Loucy (cell line): ENCODE results near the gene ZNF254.

Experiments
- H2AFZ ChIP-seq: fragments of 200-600 bp; sonication (generic); 2 replicates; pipeline ENCODE4 v1.6.0; 2016; ENCODE audit warnings: antibody characterized with exemption, mild to moderate bottlenecking, low read length, moderate library complexity
- H3F3A ChIP-seq: fragments of 200-600 bp; 2 replicates; pipeline ENCODE4 v1.6.0; 2016; ENCODE audit warnings: antibody characterized with exemption, low read depth, mild to moderate bottlenecking
- H3K27me3 ChIP-seq: fragments of 200-600 bp; sonication (generic); 2 replicates; pipeline ENCODE4 v1.6.1; 2014; ENCODE audit warnings: low read length, mild to moderate bottlenecking; ENCODE audit not compliant: insufficient read depth, poor library complexity, severe bottlenecking
- H3K36me3 ChIP-seq: fragments of 200-600 bp; sonication (generic); 2 replicates; pipeline ENCODE4 v1.6.1; 2016; ENCODE audit warnings: low read length; ENCODE audit not compliant: insufficient read depth
- H3K4me1 ChIP-seq: fragments of 200-600 bp; sonication (generic); 2 replicates; pipeline ENCODE4 v1.5.1; 2014; ENCODE audit warnings: low read length, mild to moderate bottlenecking; ENCODE audit not compliant: insufficient read depth, poor library complexity, severe bottlenecking
- H3K4me2 ChIP-seq: fragments of 200-600 bp; sonication (generic); 2 replicates; pipeline ENCODE4 v1.6.0; 2014; ENCODE audit warnings: antibody characterized with exemption, low read length, low read depth, mild to moderate bottlenecking; ENCODE audit not compliant: poor library complexity, severe bottlenecking
- H3K4me3 ChIP-seq: fragments of 200-600 bp; sonication (generic); 2 replicates; pipeline ENCODE4 v1.5.1; 2014; ENCODE audit warnings: low read length, mild to moderate bottlenecking, mixed read lengths; ENCODE audit not compliant: poor library complexity, severe bottlenecking
- H3K79me2 ChIP-seq: fragments of 200-600 bp; sonication (generic); 2 replicates; pipeline ENCODE4 v1.6.1; 2014; ENCODE audit warnings: low read length; ENCODE audit not compliant: insufficient read depth
- H3K9ac ChIP-seq: fragments of 200-600 bp; sonication (generic); 2 replicates; pipeline ENCODE4 v1.6.0; 2014; ENCODE audit warnings: mild to moderate bottlenecking, low read depth, low read length, moderate library complexity; ENCODE audit not compliant: poor library complexity, severe bottlenecking
- H3K9me2 ChIP-seq: fragments of 200-600 bp; sonication (generic); replicated peaks from 2 replicates; pipeline ENCODE4 v1.6.1; 2016; ENCODE audit warnings: low read depth, low read length, mixed read lengths
- H3K9me3 ChIP-seq: fragments of 200-600 bp; sonication (generic); 2 replicates; pipeline ENCODE4 v1.6.1; 2014; ENCODE audit warnings: mild to moderate bottlenecking, antibody characterized with exemption, low read length, low read depth; ENCODE audit not compliant: insufficient read depth
- H4K20me1 ChIP-seq: fragments of 200-600 bp; sonication (generic); 2 replicates; pipeline ENCODE4 v1.6.0; 2014; ENCODE audit warnings: antibody characterized with exemption, low read length, mild to moderate bottlenecking; ENCODE audit not compliant: insufficient read depth, poor library complexity, severe bottlenecking
- EZH2phosphoT487 ChIP-seq: fragments of 200-600 bp; IDR thresholded peaks from 2 replicates; pipeline ENCODE4 v1.6.1; 2018; ENCODE audit warnings: antibody characterized with exemption, mild to moderate bottlenecking, moderate library complexity, borderline replicate concordance
- TF ChIP-seq, protein P1 (sequence below): fragments of 200-600 bp; sonication (generic); conservative IDR thresholded peaks from 2 replicates; pipeline ENCODE4 v1.5.1; 2014; ENCODE audit warnings: mild to moderate bottlenecking, antibody characterized with exemption, low read length

Gene ZNF254

DNA sequence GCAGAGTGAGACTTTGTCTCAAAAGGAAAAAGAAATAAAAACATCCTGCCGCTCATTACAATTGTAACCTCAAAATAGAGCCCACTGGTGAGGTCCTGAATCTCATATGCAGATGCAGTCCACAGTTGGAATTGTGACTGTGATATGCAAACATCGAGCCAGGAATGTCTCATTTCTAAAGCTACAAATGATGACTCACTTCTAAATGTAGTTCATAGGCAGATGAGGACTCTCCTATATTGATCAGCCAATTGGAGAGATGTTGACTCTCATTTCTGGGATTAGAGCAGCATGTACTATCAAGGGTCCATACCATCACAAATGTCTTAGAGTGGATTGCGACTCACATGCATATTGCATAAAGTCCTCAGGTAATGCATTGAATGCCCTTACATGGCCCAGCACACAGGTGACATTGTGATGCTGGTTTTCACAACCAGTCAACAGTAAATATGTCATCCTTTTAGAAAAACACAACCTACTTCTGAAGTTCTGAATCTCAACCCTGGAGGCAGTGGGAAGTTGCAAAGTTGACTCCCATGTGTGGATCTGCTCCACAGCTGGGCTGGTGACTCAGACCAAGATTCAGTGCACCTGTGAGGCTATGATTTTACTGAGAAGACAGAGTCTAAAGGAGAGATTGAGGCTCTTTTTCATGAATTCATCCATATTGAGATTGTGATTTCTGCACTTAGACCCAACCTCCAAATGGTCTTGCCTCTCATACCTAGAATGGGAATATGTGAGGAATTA, 16.9 kb upstream of the ZNF254 start:
- Histone ChIP-seq H3K79me2 (no peaks in the 10 kb centered on the region), H3K4me2 (no peak overlapping the region), H3K4me1 (no peaks in the 10 kb centered on the region), H3K36me3 (peaks cover 32% of the 10 kb centered on the region; the same call in 1 of the 2 replicates), H3K27me3 (no peaks in the 10 kb centered on the region), H3F3A (no peaks in the 10 kb centered on the region), H4K20me1 (no peaks in the 10 kb centered on the region), H3K9me2 (no peaks in the 10 kb centered on the region), H3K9ac (no peak overlapping the region), H2AFZ (no peak overlapping the region), H3K9me3 (no peaks in the 10 kb centered on the region; the same call in 1 of the 2 replicates), H3K4me3 (no peak overlapping the region)
- TF ChIP-seq, protein P1, sequence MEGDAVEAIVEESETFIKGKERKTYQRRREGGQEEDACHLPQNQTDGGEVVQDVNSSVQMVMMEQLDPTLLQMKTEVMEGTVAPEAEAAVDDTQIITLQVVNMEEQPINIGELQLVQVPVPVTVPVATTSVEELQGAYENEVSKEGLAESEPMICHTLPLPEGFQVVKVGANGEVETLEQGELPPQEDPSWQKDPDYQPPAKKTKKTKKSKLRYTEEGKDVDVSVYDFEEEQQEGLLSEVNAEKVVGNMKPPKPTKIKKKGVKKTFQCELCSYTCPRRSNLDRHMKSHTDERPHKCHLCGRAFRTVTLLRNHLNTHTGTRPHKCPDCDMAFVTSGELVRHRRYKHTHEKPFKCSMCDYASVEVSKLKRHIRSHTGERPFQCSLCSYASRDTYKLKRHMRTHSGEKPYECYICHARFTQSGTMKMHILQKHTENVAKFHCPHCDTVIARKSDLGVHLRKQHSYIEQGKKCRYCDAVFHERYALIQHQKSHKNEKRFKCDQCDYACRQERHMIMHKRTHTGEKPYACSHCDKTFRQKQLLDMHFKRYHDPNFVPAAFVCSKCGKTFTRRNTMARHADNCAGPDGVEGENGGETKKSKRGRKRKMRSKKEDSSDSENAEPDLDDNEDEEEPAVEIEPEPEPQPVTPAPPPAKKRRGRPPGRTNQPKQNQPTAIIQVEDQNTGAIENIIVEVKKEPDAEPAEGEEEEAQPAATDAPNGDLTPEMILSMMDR: no peak
- TF ChIP-seq EZH2phosphoT487: no peak

GRCh38 chr19:24071078-24071477, 15.9 kb upstream of the ZNF254 start:
- Histone ChIP-seq H2AFZ (no peak overlapping the region), H3K9me3 (no peaks in the 10 kb centered on the region; the same call in 1 of the 2 replicates), H3K4me3 (no peak overlapping the region), H3K4me1 (no peaks in the 10 kb centered on the region), H3K79me2 (no peaks in the 10 kb centered on the region), H3K9me2 (no peaks in the 10 kb centered on the region), H3K4me2 (no peak overlapping the region), H4K20me1 (no peaks in the 10 kb centered on the region), H3K36me3 (peaks cover 32% of the 10 kb centered on the region; the same call in 1 of the 2 replicates), H3F3A (no peaks in the 10 kb centered on the region), H3K9ac (no peak overlapping the region), H3K27me3 (no peaks in the 10 kb centered on the region)
- no peak for TF ChIP-seq EZH2phosphoT487
- TF ChIP-seq, protein P1: no peak

GRCh38 chr19:24072720-24073119, 14.3 kb upstream of the ZNF254 start:
- Histone ChIP-seq H3K9me3 (no peaks in the 10 kb centered on the region; the same call in 1 of the 2 replicates), H3K4me3 (no peak overlapping the region), H3K36me3 (peaks cover 28% of the 10 kb centered on the region; the same call in 1 of the 2 replicates), H2AFZ (no peak overlapping the region), H4K20me1 (no peaks in the 10 kb centered on the region), H3K9ac (no peak overlapping the region), H3K27me3 (no peaks in the 10 kb centered on the region), H3K4me1 (no peaks in the 10 kb centered on the region), H3K4me2 (no peak overlapping the region), H3F3A (no peaks in the 10 kb centered on the region), H3K9me2 (no peaks in the 10 kb centered on the region), H3K79me2 (no peaks in the 10 kb centered on the region)
- no peak for TF ChIP-seq EZH2phosphoT487
- TF ChIP-seq, protein P1: no peak
